Activated CD4-positive, alpha-beta memory T cell treated with anti-CD3 and anti-CD28 coated beads, Interleukin-2, amount 10 ng/mL, durations not matched to agents 7 days and 5 days (primary cell): Measurements from ENCODE around the gene RAD9A. TPM values are rescaled to one million over a fixed set of nuclear protein-coding genes. Genes with fewer than 3 reads are reported as not detected.
"Not testable (repeated sequence)": the region's sequence is repeated elsewhere in the genome, so short reads cannot be mapped to it uniquely, and the experiment has no call there.

ENCODE experiments used
- CTCF ChIA-PET: fragments of 350-600 bp; sonication (Branson Sonifier 250); formaldehyde crosslinking; loops from one replicate; lab custom pipeline; 2021; ENCODE audit warnings: antibody characterized with exemption, inconsistent platforms; lab: Charles Lee
- POLR2A ChIA-PET: fragments of 350-600 bp; sonication (Branson Sonifier 250); formaldehyde crosslinking; loops from one replicate; lab custom pipeline; 2021; ENCODE audit warnings: antibody characterized with exemption; lab: Charles Lee
- DNase-seq: peaks from one replicate; pipeline ENCODE4 v3.0.0-alpha.2; 2020
- H3K27ac Mint-ChIP-seq: one replicate; pipeline ENCODE4 v1.8.0; 2021; ENCODE audit warnings: mild to moderate bottlenecking, mixed read lengths
- H3K27me3 Mint-ChIP-seq: one replicate; pipeline ENCODE4 v1.8.0; 2021; ENCODE audit warnings: mixed read lengths
- H3K36me3 Mint-ChIP-seq: one replicate; pipeline ENCODE4 v1.8.0; 2021; ENCODE audit warnings: low read depth, mixed read lengths
- H3K4me1 Mint-ChIP-seq: one replicate; pipeline ENCODE4 v1.8.0; 2021; ENCODE audit warnings: mixed read lengths
- H3K4me3 Mint-ChIP-seq: one replicate; pipeline ENCODE4 v1.8.0; 2021; ENCODE audit warnings: mild to moderate bottlenecking, mixed read lengths
- H3K9me3 Mint-ChIP-seq: one replicate; pipeline ENCODE4 v1.8.0; 2021; ENCODE audit warnings: mixed read lengths
- total RNA-seq, 2 experiments: library from RNA; stranded (reverse); gene quantifications; one replicate each; pipeline ENCODE4 v1.2.3, GENCODE V29; 2021

The RAD9A gene
- total RNA-seq, 2 experiments from 2014 or later: 48.0 to 53.9 TPM

GRCh38 chr11:67423891-67424613, 32.3 kb downstream of the RAD9A start:
- ChIA-PET CTCF (no interaction called here), POLR2A (interaction anchor here (0.7 to 4.5 kb wide), 6 partner anchors 9 to 23 kb away, joined by 3 to 25 read pairs (median 7); partner anchors contain the start of genes PPP1CA and PTPRCAP)
- Mint-ChIP-seq H3K27ac (no peak overlapping the region), H3K4me3 (no peak overlapping the region), H3K27me3 (no peaks in the 10 kb centered on the region), H3K36me3 (no peaks in the 10 kb centered on the region), H3K9me3 (no peaks in the 10 kb centered on the region), H3K4me1 (peaks cover 49% of the 10 kb centered on the region)
- no peak for DNase-seq

- peak overlapping the region; percentile 94 for H3K27ac Mint-ChIP-seq
- ChIA-PET POLR2A (interaction anchor here (0.6 to 15.2 kb wide), 9 partner anchors 9 to 139 kb away, joined by 3 to 361 read pairs (median 19); partner anchors contain the start of genes PPP1CA, PTPRCAP, RAD9A and TBC1D10C), CTCF (interaction anchor here (0.6 to 2.2 kb wide), 5 partner anchors 10 to 64 kb away, joined by 3 to 9 read pairs (median 9); partner anchors contain the start of genes PPP1CA, PTPRCAP and TBC1D10C)
- not testable (repeated sequence) for DNase-seq, H3K27me3 Mint-ChIP-seq, H3K9me3 Mint-ChIP-seq
- peaks cover 58% of the 10 kb centered on the region for H3K4me1 Mint-ChIP-seq
- peaks cover 12% of the 10 kb centered on the region for H3K36me3 Mint-ChIP-seq
- H3K4me3 Mint-ChIP-seq: peak overlapping the region; percentile 95
Observed at GRCh38 chr11:67427364-67427859, 35.6 kb downstream of the RAD9A start.

GRCh38 chr11:67428052-67429001, 36.5 kb downstream of the RAD9A start, which contains the start of gene RPS6KB2:
TSS of gene RPS6KB2 (plus strand) at chr11:67428494. CDS start at chr11:67428546, 52 bp downstream.
- Mint-ChIP-seq H3K4me3 (peak within 1 kb of the TSS; percentile 95), H3K27ac (peak within 1 kb of the TSS; percentile 94), H3K36me3 (peaks cover 20% of the 10 kb centered on the region), H3K4me1 (peaks cover 60% of the 10 kb centered on the region), H3K27me3 (no peaks in the 10 kb centered on the region), H3K9me3 (no peaks in the 10 kb centered on the region)
- ChIA-PET POLR2A (interaction anchor here (0.7 to 15.2 kb wide), 14 partner anchors 10 to 150 kb away, joined by 3 to 361 read pairs (median 5); partner anchors contain the start of genes CORO1B, PPP1CA, PTPRCAP and RAD9A), CTCF (interaction anchor here (0.6 to 2.2 kb wide), 6 partner anchors 9 to 64 kb away, joined by 3 to 9 read pairs (median 7); partner anchors contain the start of genes PPP1CA, PTPRCAP and TBC1D10C)
- DNase-seq: peak; percentile 100

GRCh38 chr11:67429038-67429668, 37.4 kb downstream of the RAD9A start:
- Mint-ChIP-seq H3K27ac (peak overlapping the region; percentile 94), H3K9me3 (no peaks in the 10 kb centered on the region), H3K27me3 (no peaks in the 10 kb centered on the region), H3K36me3 (peaks cover 26% of the 10 kb centered on the region), H3K4me1 (peaks cover 68% of the 10 kb centered on the region), H3K4me3 (peak overlapping the region; percentile 95)
- ChIA-PET CTCF (interaction anchor here (1.7 to 2.1 kb wide), 3 partner anchors 10 to 28 kb away, joined by 5 to 9 read pairs (median 9); partner anchors contain the start of gene PPP1CA), POLR2A (interaction anchor here (0.7 to 15.2 kb wide), 14 partner anchors 9 to 151 kb away, joined by 3 to 361 read pairs (median 5); partner anchors contain the start of genes CORO1B, PPP1CA, PTPRCAP and TBC1D10C)
- DNase-seq: no peak

- ChIA-PET CTCF (interaction anchor here (1.7 kb wide), 1 partner anchor 9 kb away, joined by 5 read pairs; no protein-coding TSS in a partner anchor), POLR2A (interaction anchor here (0.7 to 15.2 kb wide), 8 partner anchors 9 to 46 kb away, joined by 3 to 361 read pairs (median 21); partner anchors contain the start of genes PPP1CA, PTPRCAP, RAD9A and TBC1D10C)
- H3K36me3 Mint-ChIP-seq: peaks cover 30% of the 10 kb centered on the region
- H3K9me3 Mint-ChIP-seq: no peaks in the 10 kb centered on the region
- H3K27ac Mint-ChIP-seq: no peak overlapping the region
- no peaks in the 10 kb centered on the region for H3K27me3 Mint-ChIP-seq
- H3K4me1 Mint-ChIP-seq: peaks cover 70% of the 10 kb centered on the region
- H3K4me3 Mint-ChIP-seq: peak overlapping the region; percentile 95
- DNase-seq: no peak
Observed at GRCh38 chr11:67429722-67430121, 37.9 kb downstream of the RAD9A start.

GRCh38 chr11:67431346-67432249, 39.8 kb downstream of the RAD9A start:
- Mint-ChIP-seq H3K9me3 (no peaks in the 10 kb centered on the region), H3K27ac (peak overlapping the region; percentile 38), H3K36me3 (peaks cover 43% of the 10 kb centered on the region), H3K27me3 (no peaks in the 10 kb centered on the region), H3K4me1 (peaks cover 74% of the 10 kb centered on the region), H3K4me3 (no peak overlapping the region)
- no peak for DNase-seq
- ChIA-PET POLR2A (interaction anchor here (0.7 to 15.2 kb wide), 12 partner anchors 8 to 79 kb away, joined by 3 to 361 read pairs (median 4); partner anchors contain the start of genes PPP1CA, RAD9A and TBC1D10C), CTCF (no interaction called here)

GRCh38 chr11:67432655-67433349, 41.0 kb downstream of the RAD9A start:
- Mint-ChIP-seq H3K4me3 (peak overlapping the region; percentile 21), H3K4me1 (peaks cover 67% of the 10 kb centered on the region), H3K27ac (peak overlapping the region; percentile 73), H3K9me3 (no peaks in the 10 kb centered on the region), H3K27me3 (no peaks in the 10 kb centered on the region), H3K36me3 (peaks cover 53% of the 10 kb centered on the region)
- no peak for DNase-seq
- ChIA-PET POLR2A (interaction anchor here (0.7 to 15.2 kb wide), 12 partner anchors 8 to 80 kb away, joined by 3 to 361 read pairs (median 6); partner anchors contain the start of genes PPP1CA, RAD9A, TBC1D10C and TMEM134), CTCF (interaction anchor here (0.9 to 1.1 kb wide), 2 partner anchors 8 to 26 kb away, joined by 3 read pairs; no protein-coding TSS in a partner anchor)

- ChIA-PET POLR2A (interaction anchor here (1.1 to 15.2 kb wide), 10 partner anchors 9 to 81 kb away, joined by 3 to 361 read pairs (median 9); partner anchors contain the start of genes PPP1CA, TBC1D10C and TMEM134), CTCF (interaction anchor here (1.1 kb wide), 1 partner anchor 9 kb away, joined by 3 read pairs; no protein-coding TSS in a partner anchor)
- peak overlapping the region; percentile 94 for H3K4me3 Mint-ChIP-seq
- peak overlapping the region; percentile 73 for H3K27ac Mint-ChIP-seq
- H3K27me3 Mint-ChIP-seq: no peaks in the 10 kb centered on the region
- DNase-seq: no peak
- peaks cover 65% of the 10 kb centered on the region for H3K4me1 Mint-ChIP-seq
- no peaks in the 10 kb centered on the region for H3K9me3 Mint-ChIP-seq
- H3K36me3 Mint-ChIP-seq: peaks cover 61% of the 10 kb centered on the region
Observed at GRCh38 chr11:67433536-67434394, 42.0 kb downstream of the RAD9A start.

- POLR2A ChIA-PET: interaction anchor here (1.1 to 15.2 kb wide), 8 partner anchors 10 to 82 kb away, joined by 3 to 361 read pairs (median 9); partner anchors contain the start of genes PPP1CA, TBC1D10C and TMEM134
Observed at GRCh38 chr11:67434395-67434881, 42.7 kb downstream of the RAD9A start.

More at GRCh38 chr11:67434395-67434881, 42.7 kb downstream of the RAD9A start:
- Mint-ChIP-seq H3K36me3 (peaks cover 68% of the 10 kb centered on the region), H3K27ac (peak overlapping the region; percentile 73), H3K27me3 (no peaks in the 10 kb centered on the region), H3K4me1 (peaks cover 65% of the 10 kb centered on the region), H3K4me3 (peak overlapping the region; percentile 94), H3K9me3 (no peaks in the 10 kb centered on the region)
- no peak for DNase-seq
- CTCF ChIA-PET: interaction anchor here (1.0 kb wide), 1 partner anchor 27 kb away, joined by 3 read pairs; no protein-coding TSS in a partner anchor
